DND-41 (cell line): ENCODE data around the gene DLGAP4.

Experiments
- ATAC-seq: fragments of 200-7000 bp; cut with Tn5 transposase; 3 replicates; pipeline ENCODE4 v1.9.1; 2021; ENCODE audit warnings: low read depth; ENCODE audit not compliant: insufficient read depth
- DNase-seq: peaks from one replicate; pipeline ENCODE4 v3.0.0-alpha.2; 2020
- H2AFZ ChIP-seq: 2 replicates; pipeline ENCODE4 v1.6.0; 2012; ENCODE audit warnings: low read depth, low read length
- H3K27ac ChIP-seq: 2 replicates; pipeline ENCODE4 v1.5.1; 2012; ENCODE audit warnings: low read length, inconsistent platforms
- H3K27me3 ChIP-seq: fragments of 200-600 bp; sonication (generic); 2 replicates; pipeline ENCODE4 v1.6.0; 2012; ENCODE audit warnings: low read length, mild to moderate bottlenecking, inconsistent platforms; ENCODE audit not compliant: insufficient read depth, poor library complexity
- H3K36me3 ChIP-seq: 2 replicates; pipeline ENCODE4 v1.5.1; 2012; ENCODE audit warnings: low read length, inconsistent platforms; ENCODE audit not compliant: insufficient read depth
- H3K4me1 ChIP-seq: 2 replicates; pipeline ENCODE4 v1.5.1; 2012; ENCODE audit warnings: mild to moderate bottlenecking, low read length; ENCODE audit not compliant: insufficient read depth
- H3K4me2 ChIP-seq: 2 replicates; pipeline ENCODE4 v1.6.0; 2012; ENCODE audit warnings: mild to moderate bottlenecking, moderate library complexity, low read length, inconsistent platforms; ENCODE audit not compliant: insufficient read depth
- H3K4me3 ChIP-seq, 2 experiments: fragments of 200-600 bp in 1 of 2; shearing (Covaris generic) in 1 of 2; 2 replicates each; pipeline ENCODE4 v1.5.1; 2012 to 2016; ENCODE audit warnings: inconsistent platforms in 2 of 2, low read length in 2 of 2, mild to moderate bottlenecking in 2 of 2, low read depth in 1 of 2, moderate library complexity in 1 of 2
- H3K79me2 ChIP-seq: 2 replicates; pipeline ENCODE4 v1.6.0; 2012; ENCODE audit warnings: low read length, inconsistent platforms; ENCODE audit not compliant: insufficient read depth
- H3K9ac ChIP-seq: 2 replicates; pipeline ENCODE4 v1.6.0; 2012; ENCODE audit warnings: low read depth, mild to moderate bottlenecking, inconsistent platforms, low read length, moderate library complexity
- H3K9me3 ChIP-seq: 2 replicates; pipeline ENCODE4 v1.5.1; 2012; ENCODE audit warnings: low read length, moderate library complexity, mild to moderate bottlenecking, inconsistent platforms; ENCODE audit not compliant: insufficient read depth, severe bottlenecking
- H4K20me1 ChIP-seq: 2 replicates; pipeline ENCODE4 v1.6.0; 2012; ENCODE audit warnings: low read length; ENCODE audit not compliant: insufficient read depth
- CTCF ChIP-seq: IDR thresholded peaks from 2 replicates; pipeline ENCODE4 v1.5.1; 2012; ENCODE audit warnings: borderline replicate concordance, low read length, moderate library complexity, mild to moderate bottlenecking; ENCODE audit not compliant: poor library complexity, severe bottlenecking; ENCODE audit errors: extremely low read depth
- EZH2 ChIP-seq: IDR thresholded peaks from 3 replicates; pipeline ENCODE4 v1.6.1; 2012; ENCODE audit warnings: borderline replicate concordance, low read depth, mild to moderate bottlenecking, moderate library complexity, low read length, inconsistent platforms; ENCODE audit not compliant: severe bottlenecking

Gene DLGAP4

GRCh38 chr20:36303020-36303595 is 3.0 kb upstream of the DLGAP4 start:
- Histone ChIP-seq H3K36me3 (no peaks in the 10 kb centered on the region), H3K4me2 (no peak overlapping the region), H2AFZ (no peak overlapping the region), H3K4me3 (no peak overlapping the region), H3K9me3 (no peaks in the 10 kb centered on the region), H3K4me1 (no peaks in the 10 kb centered on the region), H4K20me1 (peaks cover 11% of the 10 kb centered on the region), H3K27ac (no peak overlapping the region), H3K9ac (no peak overlapping the region), H3K79me2 (no peaks in the 10 kb centered on the region), H3K27me3 (peaks cover 14% of the 10 kb centered on the region)
- no peak for DNase-seq
- ATAC-seq: no peak
- no peak for TF ChIP-seq CTCF
- no peak for TF ChIP-seq EZH2

GRCh38 chr20:36303831-36304230 is 2.3 kb upstream of the DLGAP4 start:
- Histone ChIP-seq H3K4me3 (no peak overlapping the region), H3K27me3 (peaks cover 13% of the 10 kb centered on the region), H3K79me2 (no peaks in the 10 kb centered on the region), H4K20me1 (peaks cover 14% of the 10 kb centered on the region), H2AFZ (no peak overlapping the region), H3K27ac (no peak overlapping the region), H3K9ac (no peak overlapping the region), H3K4me2 (no peak overlapping the region), H3K36me3 (no peaks in the 10 kb centered on the region), H3K9me3 (no peaks in the 10 kb centered on the region), H3K4me1 (no peaks in the 10 kb centered on the region)
- TF ChIP-seq CTCF (no peak), EZH2 (no peak)
- ATAC-seq (no peak), DNase-seq (no peak)

- no peak overlapping the region for H3K4me2 ChIP-seq
- H3K36me3 ChIP-seq: no peaks in the 10 kb centered on the region
- H3K27ac ChIP-seq: no peak overlapping the region
- H2AFZ ChIP-seq: no peak overlapping the region
- H3K9ac ChIP-seq: no peak overlapping the region
- peaks cover 14% of the 10 kb centered on the region for H4K20me1 ChIP-seq
- no peak for TF ChIP-seq CTCF
- TF ChIP-seq EZH2: no peak
- no peak for ATAC-seq
- H3K79me2 ChIP-seq: no peaks in the 10 kb centered on the region
- peaks cover 13% of the 10 kb centered on the region for H3K27me3 ChIP-seq
- no peak for DNase-seq
- no peaks in the 10 kb centered on the region for H3K4me1 ChIP-seq
- H3K4me3 ChIP-seq: no peak overlapping the region
- H3K9me3 ChIP-seq: no peaks in the 10 kb centered on the region
Measured at GRCh38 chr20:36304786-36305495, 1.2 kb upstream of the DLGAP4 start.
